HCT116 (cell line): Measurements from ENCODE around the gene VMP1.

Experiments
- EZH2 ChIP-seq: fragments of 200-600 bp; sonication (generic); IDR thresholded peaks from 2 replicates; pipeline ENCODE4 v1.6.1; 2017; ENCODE audit warnings: antibody characterized with exemption, mixed run types
- ZNF274 ChIP-seq: fragments of 200-500 bp; sonication (Bioruptor generic); IDR thresholded peaks from 2 replicates; pipeline ENCODE4 v1.6.1; 2014; ENCODE audit warnings: mild to moderate bottlenecking, low read depth, low read length, inconsistent platforms

- TF ChIP-seq EZH2 (no peak), ZNF274 (no peak)
Measured at GRCh38 chr17:59762049-59762823, 54.8 kb downstream of the VMP1 start.
